Type B pancreatic cell (in vitro differentiated cells): Measurements from ENCODE around the gene DAGLA. TPM values are rescaled to one million over a fixed set of nuclear protein-coding genes. Genes with fewer than 3 reads are reported as not detected.

Source experiments
- DNase-seq: peaks from one replicate; pipeline ENCODE4 v3.0.0; 2021; ENCODE audit warnings: mixed read lengths; ENCODE audit not compliant: unreplicated experiment; ENCODE audit errors: extremely low spot score
- H3K27ac Mint-ChIP-seq: 2 replicates; pipeline ENCODE4 v1.8.0; 2021; ENCODE audit warnings: mild to moderate bottlenecking, mixed read lengths
- H3K27me3 Mint-ChIP-seq: 2 replicates; pipeline ENCODE4 v1.8.0; 2021; ENCODE audit warnings: mixed read lengths
- H3K36me3 Mint-ChIP-seq: 2 replicates; pipeline ENCODE4 v1.8.0; 2021; ENCODE audit warnings: mixed read lengths
- H3K4me1 Mint-ChIP-seq: one replicate; pipeline ENCODE4 v1.8.0; 2021; ENCODE audit warnings: mixed read lengths; ENCODE audit not compliant: unreplicated experiment
- H3K4me3 Mint-ChIP-seq: 2 replicates; pipeline ENCODE4 v1.8.0; 2021; ENCODE audit warnings: mild to moderate bottlenecking, mixed read lengths
- H3K9me3 Mint-ChIP-seq: 2 replicates; pipeline ENCODE4 v1.8.0; 2021; ENCODE audit warnings: mixed read lengths
- CTCF ChIP-seq: fragments of 200-600 bp; sonication (generic); conservative IDR thresholded peaks from 2 replicates; pipeline ENCODE4 v1.5.0; 2021; ENCODE audit warnings: antibody characterized with exemption, mild to moderate bottlenecking
- total RNA-seq: library from RNA; stranded (reverse); gene quantifications from 2 replicates; pipeline ENCODE4 v1.2.1, GENCODE V29; 2021; ENCODE audit warnings: low replicate concordance

DAGLA gene
- total RNA-seq, 1 donor from 2014 or later, result 7.8 TPM

GRCh38 chr11:61765550-61766253 is 85.5 kb downstream of the DAGLA start:
- Mint-ChIP-seq H3K4me1 (peaks cover 26% of the 10 kb centered on the region), H3K27ac (peak overlapping the region; percentile 65), H3K4me3 (no peak overlapping the region), H3K9me3 (no peaks in the 10 kb centered on the region), H3K36me3 (no peaks in the 10 kb centered on the region), H3K27me3 (no peaks in the 10 kb centered on the region)
- no peak for DNase-seq
- no peak for TF ChIP-seq CTCF

GRCh38 chr11:61766353-61766841 is 86.2 kb downstream of the DAGLA start:
- Mint-ChIP-seq H3K9me3 (no peaks in the 10 kb centered on the region), H3K4me1 (peaks cover 32% of the 10 kb centered on the region), H3K4me3 (peak overlapping the region; percentile 28), H3K36me3 (no peaks in the 10 kb centered on the region), H3K27me3 (no peaks in the 10 kb centered on the region), H3K27ac (peak overlapping the region; percentile 65)
- DNase-seq, result no peak
- TF ChIP-seq CTCF, result no peak

- no peak for DNase-seq
- peaks cover 25% of the 10 kb centered on the region for H3K4me1 Mint-ChIP-seq
- no peaks in the 10 kb centered on the region for H3K36me3 Mint-ChIP-seq
- H3K27me3 Mint-ChIP-seq, result no peaks in the 10 kb centered on the region
- no peak for TF ChIP-seq CTCF
- H3K4me3 Mint-ChIP-seq, result no peak overlapping the region
- peak overlapping the region; percentile 82 for H3K27ac Mint-ChIP-seq
- no peaks in the 10 kb centered on the region for H3K9me3 Mint-ChIP-seq
Observed at GRCh38 chr11:61768376-61769076, 88.3 kb downstream of the DAGLA start.

DNA sequence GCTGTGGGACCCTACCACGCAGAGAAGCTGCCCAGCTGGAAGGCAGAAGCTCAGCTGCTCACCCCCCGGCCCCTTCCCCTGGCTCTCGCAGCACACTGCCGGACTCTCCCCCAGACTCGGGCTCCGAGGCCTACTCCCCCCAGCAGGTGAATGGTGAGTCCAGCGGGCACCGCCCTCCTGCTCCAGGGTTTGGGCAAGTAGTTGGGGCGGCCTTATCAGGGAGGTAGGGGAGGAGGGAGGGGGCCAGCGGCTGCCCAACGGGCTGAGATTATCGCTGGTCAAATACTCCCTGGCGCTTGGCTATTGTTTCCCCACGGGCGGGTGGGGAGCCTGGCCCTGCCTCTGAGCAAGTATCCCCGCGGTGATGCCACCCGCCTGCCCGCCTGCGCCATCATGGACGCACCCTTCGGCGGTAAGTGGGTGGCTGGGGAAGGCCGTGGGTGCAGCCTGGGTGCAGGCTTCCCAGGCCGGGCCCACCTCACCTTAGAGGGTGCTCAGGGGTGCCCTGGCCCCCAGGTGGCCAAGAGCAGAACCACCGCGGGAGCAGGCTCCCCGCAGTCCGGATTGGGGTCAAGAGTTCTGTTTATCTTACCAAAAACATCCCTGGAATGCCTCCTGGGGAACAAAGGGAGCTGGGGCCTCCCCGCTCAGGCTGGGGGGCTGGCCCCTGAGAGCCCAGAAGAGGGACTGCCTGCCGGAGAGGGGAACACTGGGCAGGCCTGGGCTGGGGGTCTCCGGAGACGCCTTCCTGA is 89.2 kb downstream of the DAGLA start:
- Mint-ChIP-seq H3K36me3 (no peaks in the 10 kb centered on the region), H3K9me3 (no peaks in the 10 kb centered on the region), H3K4me3 (no peak overlapping the region), H3K4me1 (peaks cover 28% of the 10 kb centered on the region), H3K27ac (no peak overlapping the region), H3K27me3 (no peaks in the 10 kb centered on the region)
- peak; percentile 55 for TF ChIP-seq CTCF
- no peak for DNase-seq

GRCh38 chr11:61769946-61770683 is 89.9 kb downstream of the DAGLA start:
- H3K27ac Mint-ChIP-seq, result no peak overlapping the region

More at GRCh38 chr11:61769946-61770683, 89.9 kb downstream of the DAGLA start:
- peaks cover 29% of the 10 kb centered on the region for H3K4me1 Mint-ChIP-seq
- H3K27me3 Mint-ChIP-seq, result no peaks in the 10 kb centered on the region
- TF ChIP-seq CTCF, result no peak
- no peaks in the 10 kb centered on the region for H3K36me3 Mint-ChIP-seq
- no peak for DNase-seq
- H3K4me3 Mint-ChIP-seq, result no peak overlapping the region
- H3K9me3 Mint-ChIP-seq, result no peaks in the 10 kb centered on the region
